NCI-H345 (cell line): ENCODE results near the gene SMIM20.
A peak's percentile ranks its signal among the peaks of the same experiment; 100 is the strongest.
"Not testable (repeated sequence)": the region's sequence is repeated elsewhere in the genome, so short reads cannot be mapped to it uniquely, and the experiment has no call there.

Experiments used
- DNase-seq: peaks from one replicate; lab custom pipeline; 2025; lab: John Stamatoyannopoulos, UW

The SMIM20 gene

DNA sequence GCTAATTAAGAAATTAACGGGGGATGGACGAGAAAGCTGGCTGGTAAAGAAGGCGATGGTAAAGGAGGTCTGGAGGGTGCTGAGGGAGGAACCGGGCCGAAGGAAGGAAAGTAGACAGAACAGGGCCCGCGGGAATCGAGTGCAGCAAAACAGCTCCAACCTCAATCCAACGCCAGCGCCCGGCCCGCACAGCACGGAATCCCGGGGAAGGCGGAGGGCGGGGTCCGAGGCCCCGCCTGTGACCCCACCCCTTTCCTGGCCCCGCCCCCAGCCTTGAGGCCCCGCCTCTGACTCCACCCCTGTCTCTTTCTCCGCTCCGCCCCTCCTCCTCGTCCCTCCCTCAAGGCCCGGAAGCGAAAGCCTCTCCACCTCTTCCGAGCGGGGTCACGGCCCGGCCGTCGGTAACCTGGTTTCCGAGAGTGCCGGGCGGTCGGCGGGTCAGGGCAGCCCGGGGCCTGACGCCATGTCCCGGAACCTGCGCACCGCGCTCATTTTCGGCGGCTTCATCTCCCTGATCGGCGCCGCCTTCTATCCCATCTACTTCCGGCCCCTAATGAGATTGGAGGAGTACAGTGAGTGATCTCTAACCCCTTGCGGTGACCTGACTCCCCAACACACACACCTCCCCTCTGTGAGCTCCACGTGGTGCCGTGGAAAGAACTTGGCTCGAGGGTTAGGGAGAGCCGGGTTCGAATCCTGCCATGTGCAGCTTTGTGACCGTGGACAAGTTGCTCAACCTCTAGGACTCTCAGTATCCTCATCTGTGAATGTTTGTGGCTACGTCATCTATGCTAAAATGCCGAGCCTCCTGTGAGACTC, at the start of gene SMIM20:
Gene SMIM20, plus strand, starts transcription at position 370 of the 819 bp plus-strand sequence. Its CDS starts 94 bp downstream, at position 464.
- DNase-seq: peak; percentile 65

DNA sequence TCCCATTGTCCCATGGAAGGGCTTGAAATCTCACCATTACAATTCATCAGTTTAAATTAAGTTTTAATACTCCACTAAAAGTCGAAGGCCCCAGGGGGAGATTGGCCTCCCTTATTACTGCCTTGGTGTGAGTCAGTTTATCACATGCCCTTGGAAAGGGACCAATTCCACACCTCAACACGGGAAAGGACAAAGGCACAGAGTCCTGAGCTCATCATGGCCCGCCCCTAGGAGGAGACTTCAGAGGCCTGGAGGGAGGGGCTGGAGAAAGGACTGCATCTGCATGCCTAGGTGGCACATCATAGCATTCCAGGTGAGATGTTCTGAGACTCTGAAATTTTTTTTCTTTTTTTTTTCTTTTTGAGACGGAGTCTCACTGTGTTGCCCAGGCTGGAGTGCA, 48.4 kb upstream of the SMIM20 start:
- DNase-seq: peak; percentile 3

DNA sequence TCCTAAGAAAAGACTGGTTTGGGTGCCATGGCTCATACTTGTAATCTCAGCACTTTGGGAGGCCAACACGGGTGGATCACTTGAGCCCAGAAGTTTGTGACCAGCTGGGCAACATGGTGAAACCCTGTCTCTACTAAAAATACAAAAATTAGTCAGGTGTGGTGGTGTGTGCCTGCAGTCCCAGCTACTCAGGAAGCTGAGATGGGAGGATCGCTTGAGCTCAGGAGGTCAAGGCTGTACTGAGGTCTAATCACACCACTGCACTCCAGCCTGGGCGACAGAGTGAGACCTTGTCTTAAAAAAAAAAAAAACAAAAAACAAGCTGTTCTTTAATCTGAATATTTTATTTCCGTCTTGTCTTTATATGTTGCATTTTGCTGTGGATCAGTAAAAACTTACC, 47.6 kb upstream of the SMIM20 start:
- DNase-seq: not testable (repeated sequence)

DNA sequence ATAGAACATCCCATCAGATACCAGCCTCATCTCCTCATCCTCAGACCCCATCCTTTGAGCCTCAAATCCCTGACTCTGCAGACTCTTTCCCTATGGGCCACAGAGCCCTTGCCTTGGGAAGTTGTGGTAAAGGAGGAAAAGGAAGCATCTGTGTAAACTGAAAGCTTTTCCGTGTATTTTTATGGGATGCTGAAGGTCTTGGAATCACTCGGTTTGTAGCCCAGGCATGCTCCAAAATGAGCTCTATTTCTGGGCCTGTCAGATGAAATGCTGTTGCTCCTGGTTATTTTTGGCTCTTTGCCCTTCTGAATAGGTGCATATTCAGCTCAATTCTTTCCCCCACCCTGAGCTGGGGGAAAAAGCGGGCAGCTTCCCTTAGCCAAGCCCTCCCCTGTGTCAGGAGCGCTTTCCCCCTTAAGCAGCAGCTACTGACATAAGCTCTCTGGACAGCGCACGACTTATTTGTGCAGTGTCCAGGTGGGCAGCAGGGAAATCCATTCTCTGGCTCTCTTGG, 46.2 kb upstream of the SMIM20 start:
- no peak for DNase-seq

DNA sequence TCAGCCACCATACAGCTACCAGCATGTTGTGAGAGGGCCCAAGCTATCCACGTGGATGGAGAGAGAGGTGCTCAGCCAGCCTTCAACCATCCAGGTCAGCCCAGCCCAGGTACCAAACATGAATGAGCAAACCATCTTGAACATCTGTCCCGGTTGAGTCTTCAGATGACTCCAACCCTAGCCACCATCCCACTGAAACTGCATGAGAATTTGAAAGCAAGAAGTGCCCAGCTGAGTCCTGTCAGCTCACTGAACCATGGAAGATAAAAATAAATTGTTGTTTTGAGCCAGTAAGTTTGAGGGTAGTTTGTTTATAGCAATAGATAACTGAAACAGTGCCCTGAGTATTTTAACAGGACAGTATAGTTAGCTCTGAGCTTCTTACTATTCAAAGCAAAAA, 43.9 kb upstream of the SMIM20 start:
- no peak for DNase-seq

DNA sequence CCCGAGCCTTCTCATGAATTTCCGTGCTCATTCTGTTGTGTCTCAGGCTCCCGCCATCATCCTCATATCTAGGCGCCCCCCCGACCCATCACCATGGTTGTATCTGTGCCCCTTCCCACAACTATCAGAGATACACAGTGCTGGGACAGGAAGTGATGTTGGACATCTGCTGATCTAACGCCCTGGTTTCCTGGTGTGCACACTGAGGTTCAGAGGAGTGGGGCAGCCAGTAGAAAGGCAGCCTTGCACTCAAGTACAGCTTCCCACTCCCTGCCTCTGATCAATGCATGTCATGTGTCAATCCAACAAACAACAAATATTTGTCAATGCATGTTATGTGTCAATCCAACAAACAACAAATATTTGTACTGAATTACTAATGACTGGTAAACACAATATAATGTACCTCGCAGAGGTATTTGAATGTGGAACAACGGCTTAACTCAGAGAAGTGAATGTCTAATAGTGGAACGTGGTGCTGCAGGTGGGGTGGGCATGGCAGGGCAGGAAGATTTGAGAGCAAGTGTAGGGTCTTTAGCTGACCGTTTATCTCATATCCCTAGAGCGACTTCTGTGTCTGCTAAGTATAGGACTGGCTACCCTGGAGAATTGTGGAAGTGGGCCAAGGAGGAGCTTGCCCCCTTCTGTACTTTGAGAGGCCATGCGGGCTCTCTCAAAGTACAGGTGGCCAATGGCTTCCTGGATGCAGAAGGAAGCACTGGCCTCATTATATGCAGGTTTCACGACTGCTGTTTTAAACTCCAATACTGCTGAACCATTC, 41.0 kb upstream of the SMIM20 start:
- DNase-seq: no peak

DNA sequence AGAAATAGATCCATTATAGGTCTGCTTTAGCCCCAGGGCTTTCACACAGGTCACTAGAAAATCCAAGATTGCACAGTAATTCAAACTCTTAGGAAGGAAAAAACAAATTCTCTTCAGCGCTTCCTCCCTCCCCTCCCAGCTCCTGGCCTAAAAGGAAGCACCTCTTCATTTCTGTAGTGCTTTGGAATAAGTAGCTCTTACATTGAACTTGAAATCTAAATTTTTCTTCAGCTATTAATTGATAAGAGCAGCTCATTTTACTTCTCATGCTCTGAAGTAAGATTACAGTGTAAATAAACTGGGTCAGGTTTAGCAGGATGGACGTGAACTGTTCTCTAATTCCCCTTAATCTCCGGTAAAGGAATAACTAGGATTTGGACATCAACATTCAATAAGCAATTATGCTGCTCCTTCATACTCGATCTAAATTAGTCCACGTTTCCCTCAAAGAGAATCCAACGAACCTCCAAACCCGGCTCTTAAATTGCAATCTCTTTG, 40.3 kb upstream of the SMIM20 start:
- no peak for DNase-seq

DNA sequence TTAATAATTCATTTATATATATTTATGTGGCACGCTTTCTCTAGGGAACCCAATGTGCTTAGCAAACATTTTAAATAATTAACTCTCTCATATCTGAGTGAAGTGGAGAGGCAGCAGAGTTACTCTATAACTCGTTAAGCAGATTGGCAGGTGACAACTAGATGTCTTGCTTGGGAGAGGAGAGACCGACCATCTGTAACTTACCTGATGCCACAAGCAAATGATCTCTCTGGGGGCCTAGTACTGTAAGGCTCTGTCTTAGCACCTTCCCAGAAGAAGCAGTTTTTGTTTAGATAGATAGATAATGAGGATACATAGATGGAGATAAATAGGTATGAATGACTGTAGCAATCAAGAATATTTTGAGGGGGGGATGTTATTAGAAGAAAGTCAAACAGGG, 39.4 kb upstream of the SMIM20 start:
- DNase-seq: no peak

DNA sequence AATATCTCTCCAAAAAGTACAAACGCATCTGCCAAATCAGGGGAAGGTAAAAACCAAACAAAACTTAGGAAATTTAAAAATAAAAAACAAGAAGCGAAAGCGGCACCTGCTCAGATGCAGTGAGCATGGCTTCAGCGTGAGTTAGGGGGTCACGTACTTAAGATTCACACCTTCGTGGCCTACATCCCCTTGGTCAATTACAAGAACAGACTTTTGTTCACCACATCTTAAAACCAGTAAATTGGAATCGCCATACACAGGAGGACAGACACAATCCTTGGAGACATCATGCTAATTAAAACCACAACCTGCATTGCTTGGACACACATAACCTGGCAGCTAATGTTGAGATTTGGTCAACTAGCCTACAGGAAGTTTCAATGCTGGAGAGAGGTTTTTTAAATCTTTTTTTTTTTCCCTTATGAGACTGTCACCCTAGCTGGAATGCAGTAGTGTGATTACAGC, 38.7 kb upstream of the SMIM20 start:
- DNase-seq: no peak

DNA sequence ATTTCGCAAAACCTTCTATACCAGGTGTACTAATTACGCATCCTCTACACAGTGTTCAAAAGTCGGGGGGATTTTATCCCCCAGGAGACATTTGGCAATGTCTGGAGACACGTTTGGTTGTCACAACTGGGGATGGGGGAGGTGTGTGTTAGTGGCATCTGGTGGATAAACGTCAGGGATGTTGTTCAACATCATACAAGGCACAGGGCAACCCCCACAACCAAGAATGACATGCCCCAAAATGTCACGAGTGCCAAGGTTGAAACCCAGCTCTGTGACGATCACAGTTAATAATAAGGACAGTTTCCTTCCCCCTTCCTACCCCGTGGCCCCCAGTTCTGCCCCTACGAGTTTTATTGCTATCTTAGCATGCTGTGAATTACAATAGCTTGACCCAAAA, 35.3 kb upstream of the SMIM20 start:
- DNase-seq: no peak

DNA sequence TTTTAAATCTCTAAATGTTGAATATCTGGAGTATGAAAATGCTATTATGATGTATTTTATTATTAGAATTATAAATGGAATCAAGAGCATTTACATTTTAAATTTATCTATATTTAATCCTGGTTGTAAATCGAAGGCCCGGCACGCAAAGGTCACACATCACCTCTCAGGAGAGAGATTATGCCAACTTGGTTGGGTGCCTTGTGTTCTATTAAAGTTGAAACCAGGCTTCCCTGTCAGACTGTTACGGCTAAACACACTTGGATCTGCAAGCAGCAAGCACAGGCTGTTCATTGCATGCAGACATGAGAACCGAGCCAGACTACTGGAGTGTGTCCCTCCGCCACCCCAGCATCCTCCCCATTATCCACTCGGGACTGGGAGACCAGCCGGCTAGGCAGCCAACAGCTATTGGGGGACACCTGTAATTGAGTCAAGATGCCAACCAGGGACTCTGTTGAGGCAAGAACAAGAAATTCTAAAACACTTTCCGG, 34.9 kb upstream of the SMIM20 start:
- DNase-seq: no peak

DNA sequence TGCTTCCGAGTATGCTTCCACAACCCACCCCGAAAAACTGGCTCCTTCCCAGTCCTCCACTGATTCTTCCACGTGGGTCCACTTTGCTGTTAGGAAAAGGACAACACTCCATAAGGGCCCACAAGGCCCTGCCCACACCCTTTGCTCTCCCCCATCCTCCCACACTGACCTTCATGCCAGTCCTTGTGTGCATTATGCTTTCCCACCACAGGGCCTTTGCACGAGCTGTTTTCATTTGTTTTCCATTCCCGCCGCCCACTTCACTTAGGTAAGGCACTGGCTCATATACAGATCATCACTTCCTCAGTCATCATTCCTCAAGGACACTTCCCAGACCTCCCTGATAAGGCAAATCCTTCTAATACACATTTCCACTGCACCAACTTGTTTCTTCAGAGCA, 34.4 kb upstream of the SMIM20 start:
- no peak for DNase-seq

DNA sequence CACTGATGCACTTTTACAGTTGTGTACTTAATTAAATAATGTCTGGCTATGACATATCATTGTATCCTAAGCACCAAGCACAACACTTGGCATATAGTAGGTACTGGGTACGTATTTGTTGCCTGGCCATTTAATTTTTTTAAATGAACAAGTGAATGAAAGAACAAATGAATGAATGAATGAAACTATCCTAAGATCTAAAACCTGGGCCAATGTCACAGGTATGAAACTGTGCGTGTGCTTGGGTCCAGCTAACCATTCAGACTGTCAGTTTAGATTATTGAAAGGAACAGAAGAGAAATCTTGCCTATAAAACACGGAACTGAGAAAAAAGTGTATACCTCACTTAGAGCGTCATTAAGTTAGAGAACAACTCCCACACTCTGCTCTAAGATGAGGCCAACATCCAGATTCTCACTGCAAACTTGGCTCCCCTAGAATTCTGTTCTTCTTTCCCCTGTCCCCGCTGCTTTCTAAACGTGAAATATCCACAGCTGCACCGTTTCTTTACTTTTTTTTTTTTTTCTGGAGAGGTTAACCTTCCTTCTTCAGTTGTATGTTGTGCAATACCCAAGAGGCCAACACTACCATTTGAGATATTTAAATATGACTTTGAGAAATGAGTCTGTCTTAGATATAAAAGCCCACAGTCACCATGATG, 33.9 kb upstream of the SMIM20 start:
- DNase-seq: no peak

DNA sequence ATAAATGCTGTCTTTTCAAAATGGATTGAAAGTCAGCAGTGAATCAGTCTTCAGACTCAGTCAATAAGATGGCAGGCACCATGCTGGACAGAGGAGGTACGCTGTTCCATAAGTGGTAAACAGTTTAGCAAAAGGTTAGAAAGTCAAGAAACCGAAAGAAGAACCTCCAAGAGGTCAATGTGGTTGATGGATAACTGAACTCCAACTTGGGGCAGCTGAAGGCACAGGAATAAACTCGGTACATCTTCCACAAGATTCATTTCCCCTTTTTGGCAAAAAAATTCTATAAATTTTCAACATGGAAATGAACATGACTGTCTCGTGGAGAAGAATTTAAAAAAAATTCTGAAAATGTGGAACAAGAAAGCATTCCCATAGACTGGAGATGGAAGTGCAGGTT, 32.8 kb upstream of the SMIM20 start:
- DNase-seq: no peak

DNA sequence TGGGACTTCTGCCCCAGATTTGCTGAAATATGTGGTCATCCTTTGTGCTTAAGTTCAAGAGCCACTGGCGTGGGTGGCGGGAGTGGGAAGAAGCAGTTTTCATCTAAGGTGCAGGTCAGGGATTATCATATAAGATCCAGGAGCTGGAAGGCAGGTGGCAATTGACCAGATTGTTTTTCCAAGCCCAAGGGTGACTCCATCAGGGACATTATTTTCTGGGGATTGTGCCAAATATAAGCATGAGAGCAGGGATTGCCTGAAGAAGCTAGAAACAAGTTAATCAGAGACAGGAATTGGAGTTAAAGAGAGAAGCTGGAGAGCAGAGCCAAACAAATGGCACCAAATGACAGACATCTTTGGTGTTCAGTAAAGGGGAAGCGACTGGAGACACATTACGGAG, 31.8 kb upstream of the SMIM20 start:
- DNase-seq: no peak

DNA sequence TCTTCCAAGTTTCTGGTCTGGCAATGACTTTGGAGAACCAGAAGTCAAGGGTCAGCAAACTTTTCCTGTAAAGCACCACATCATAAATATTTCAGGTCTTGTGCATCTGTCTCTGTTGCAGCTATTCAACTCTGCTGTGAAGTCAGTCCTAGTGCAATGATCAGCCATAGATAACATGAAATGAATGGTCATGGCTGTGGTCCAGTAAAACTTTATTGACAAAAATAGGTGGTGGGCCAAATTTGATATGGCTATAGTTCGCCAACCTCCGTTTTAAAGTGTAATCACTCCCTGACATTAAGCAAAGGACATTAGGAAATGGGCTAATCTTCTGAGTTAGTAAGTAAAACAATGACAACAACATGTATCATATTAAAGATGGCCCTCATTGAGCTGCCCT, 30.5 kb upstream of the SMIM20 start:
- no peak for DNase-seq

DNA sequence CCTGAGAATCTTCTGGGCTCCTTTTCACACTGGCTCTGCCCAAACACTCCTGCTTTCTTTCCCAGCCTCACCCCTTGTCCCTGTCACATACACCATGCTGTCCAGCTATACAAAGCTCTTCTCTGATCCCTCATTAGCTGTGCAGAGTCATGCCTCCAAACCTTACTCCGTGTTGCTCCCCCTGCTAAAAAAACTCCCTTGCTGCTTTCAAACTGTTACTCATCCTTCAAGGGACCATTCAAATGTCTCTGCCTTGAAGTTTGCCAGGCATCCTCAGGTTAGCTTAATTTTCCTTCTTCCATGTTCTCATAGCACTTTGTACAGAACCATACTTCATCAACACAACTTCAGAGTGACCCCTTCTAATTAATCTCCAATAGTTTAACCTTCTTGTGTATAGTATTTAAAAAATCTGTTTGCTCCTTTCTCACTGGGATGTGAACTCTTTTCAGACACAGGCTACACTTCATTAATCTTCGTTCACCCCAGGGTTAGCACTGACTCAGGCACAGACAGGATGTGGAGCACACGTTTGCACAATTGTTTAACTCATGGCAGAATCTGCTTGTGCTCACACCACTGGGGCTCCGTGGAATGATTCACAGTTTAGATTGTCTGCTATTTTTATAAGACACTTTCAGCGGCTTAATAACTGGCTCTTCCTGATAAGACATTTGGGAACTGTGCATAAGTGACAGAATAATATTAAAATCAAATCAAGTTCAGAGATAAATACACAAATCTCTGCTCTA, 29.8 kb upstream of the SMIM20 start:
- no peak for DNase-seq

DNA sequence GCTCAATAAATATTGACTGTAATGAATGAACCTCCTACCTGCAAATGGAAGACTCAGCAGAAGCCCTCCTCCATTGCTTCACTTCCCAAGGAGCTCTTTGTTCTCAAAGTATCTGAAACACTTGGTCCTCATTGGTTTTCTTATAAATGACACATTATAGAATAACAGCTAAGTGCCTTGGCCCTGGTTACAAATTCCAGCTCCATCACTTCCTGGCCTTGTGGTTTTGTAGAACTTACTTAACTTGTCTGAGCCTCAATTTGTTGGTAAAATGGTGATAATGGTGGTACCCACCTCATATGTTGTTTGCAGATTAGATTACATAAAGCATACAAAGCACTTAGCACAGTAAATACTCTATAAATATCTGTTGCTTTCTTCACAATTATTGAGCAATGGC, 25.2 kb upstream of the SMIM20 start:
- no peak for DNase-seq

DNA sequence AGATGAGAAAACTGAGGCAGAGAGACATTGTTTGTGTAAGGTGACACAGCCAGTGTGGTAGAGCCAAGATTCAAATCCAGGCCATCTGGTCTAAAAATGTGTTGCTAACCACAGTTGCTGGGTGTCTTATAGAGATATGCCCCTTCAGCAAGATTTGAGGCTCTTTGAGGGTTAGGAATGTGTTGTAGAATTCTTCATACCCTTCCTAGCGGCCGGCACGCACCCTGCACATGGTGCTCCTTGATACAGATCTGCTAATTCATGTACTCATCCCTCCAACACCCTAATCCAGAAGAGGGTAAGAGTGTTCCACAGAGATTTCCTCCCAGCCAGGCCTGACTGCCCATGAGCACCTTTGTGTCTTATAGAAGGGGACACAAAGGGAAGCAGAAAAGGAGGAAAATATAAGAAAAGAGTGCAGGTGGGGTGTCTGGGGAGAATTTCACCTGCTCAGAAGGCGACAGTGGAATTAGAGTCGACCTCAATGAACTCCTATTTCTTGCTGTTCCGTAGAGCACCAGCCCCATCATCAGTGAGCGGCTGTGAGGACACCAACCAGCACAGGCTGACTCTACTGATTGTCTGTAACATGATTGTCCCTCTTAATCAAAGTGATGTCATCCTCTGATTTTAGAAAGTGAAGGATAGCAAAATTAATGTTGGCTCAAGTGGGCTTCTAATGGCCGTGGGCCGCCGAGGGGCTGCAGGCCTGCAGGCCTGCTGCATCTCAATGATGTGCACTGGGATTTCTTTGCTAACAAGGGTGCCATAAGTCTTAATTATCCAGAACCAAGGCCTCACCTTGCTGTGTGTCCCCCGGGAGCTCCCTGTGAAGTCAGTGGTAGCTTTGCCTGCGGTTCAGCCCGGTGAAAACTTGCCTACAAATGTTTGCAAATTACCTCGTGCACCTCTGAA, 24.2 kb upstream of the SMIM20 start:
- DNase-seq: no peak
